Smooth muscle cell (in vitro differentiated cells): Measurements from ENCODE around the gene AREL1. TPM values are rescaled to one million over a fixed set of nuclear protein-coding genes. Genes with fewer than 3 reads are reported as not detected.

Source experiments
- DNase-seq: peaks from one replicate; lab custom pipeline; 2025; ENCODE audit not compliant: unreplicated experiment; lab: John Stamatoyannopoulos, UW
- H2AFZ ChIP-seq: fragments of 200-600 bp; sonication (generic); 2 replicates; pipeline ENCODE4 v1.6.0; 2016; ENCODE audit warnings: antibody characterized with exemption, low read depth, mild to moderate bottlenecking
- H3F3A ChIP-seq: fragments of 200-600 bp; sonication (generic); 2 replicates; pipeline ENCODE4 v1.6.0; 2017; ENCODE audit warnings: antibody characterized with exemption, low read depth
- H3K27ac ChIP-seq: fragments of 200-600 bp; sonication (generic); 2 replicates; pipeline ENCODE4 v1.5.1; 2016; ENCODE audit warnings: low read depth, mild to moderate bottlenecking
- H3K27me3 ChIP-seq: fragments of 200-600 bp; sonication (generic); 2 replicates; pipeline ENCODE4 v1.6.1; 2016; ENCODE audit warnings: low read depth, mild to moderate bottlenecking
- H3K36me3 ChIP-seq: fragments of 200-600 bp; sonication (generic); 2 replicates; pipeline ENCODE4 v1.5.1; 2016; ENCODE audit warnings: low read depth
- H3K4me1 ChIP-seq: fragments of 200-600 bp; sonication (generic); 2 replicates; pipeline ENCODE4 v1.5.1; 2016; ENCODE audit warnings: low read depth
- H3K4me2 ChIP-seq: fragments of 200-600 bp; sonication (generic); 2 replicates; pipeline ENCODE4 v1.6.0; 2016; ENCODE audit warnings: mild to moderate bottlenecking
- H3K4me3 ChIP-seq: fragments of 200-600 bp; sonication (generic); 2 replicates; pipeline ENCODE4 v1.5.1; 2016; ENCODE audit warnings: mild to moderate bottlenecking
- H3K79me2 ChIP-seq: fragments of 200-600 bp; sonication (generic); 2 replicates; pipeline ENCODE4 v1.6.0; 2016; ENCODE audit warnings: low read depth, mild to moderate bottlenecking
- H3K9ac ChIP-seq: fragments of 200-600 bp; sonication (generic); 2 replicates; pipeline ENCODE4 v1.6.0; 2016; ENCODE audit warnings: low read depth
- H3K9me3 ChIP-seq: fragments of 200-600 bp; sonication (generic); replicated peaks from 2 replicates; pipeline ENCODE4 v1.5.1; 2016; ENCODE audit warnings: low read depth
- H4K20me1 ChIP-seq: fragments of 200-600 bp; sonication (generic); 2 replicates; pipeline ENCODE4 v1.6.0; 2016; ENCODE audit warnings: low read depth
- CTCF ChIP-seq: fragments of 200-600 bp; sonication (generic); IDR thresholded peaks from 2 replicates; pipeline ENCODE4 v1.5.1; 2017; ENCODE audit warnings: borderline replicate concordance, mild to moderate bottlenecking, antibody characterized with exemption; ENCODE audit not compliant: insufficient read depth, poor library complexity, severe bottlenecking
- WGBS: methylation state at CpG from one replicate; pipeline ENCODE4 v1.1.7; 2016; ENCODE audit warnings: low lambda C conversion rate; 5-methylcytosine and 5-hydroxymethylcytosine counted together
- polyA plus RNA-seq: library from polyadenylated mRNA; unstranded; fragments of >200 nt; fragmentation: Nextera tagmentation; extraction: Ambion mirVana; gene quantifications from 2 replicates; pipeline ENCODE4 v1.2.1, GENCODE V29; 2016
- total RNA-seq: library from RNA; depleted of rRNA; stranded (reverse); fragments of >200 nt; gene quantifications from 2 replicates; pipeline ENCODE4 v1.2.3, GENCODE V29; 2014

The AREL1 gene
- total and polyA plus RNA-seq, 2 experiments from 2014 or later: 9.4 to 33.5 TPM

- peaks cover 6% of the 10 kb centered on the region for H3K4me1 ChIP-seq
- no peak overlapping the region for H3K9ac ChIP-seq
- DNase-seq: no peak
- no peaks in the 10 kb centered on the region for H3K36me3 ChIP-seq
- WGBS: 95% methylated on average over 1 of the region's 1 CpG
- H3K4me2 ChIP-seq: peak overlapping the region; percentile 39
- H3K79me2 ChIP-seq: no peaks in the 10 kb centered on the region
- H3K4me3 ChIP-seq: no peak overlapping the region
- TF ChIP-seq CTCF: no peak
- H3K9me3 ChIP-seq: no peaks in the 10 kb centered on the region
- peaks cover 14% of the 10 kb centered on the region for H3F3A ChIP-seq
- H3K27ac ChIP-seq: no peak overlapping the region
- no peaks in the 10 kb centered on the region for H3K27me3 ChIP-seq
- no peak overlapping the region for H2AFZ ChIP-seq
- no peaks in the 10 kb centered on the region for H4K20me1 ChIP-seq
Observed at GRCh38 chr14:74658535-74659131, 54.2 kb downstream of the AREL1 start.

GRCh38 chr14:74656964-74657363 lies 55.9 kb downstream of the AREL1 start:
- Histone ChIP-seq H3K4me3 (no peak overlapping the region), H3K4me1 (peaks cover 6% of the 10 kb centered on the region), H3K27me3 (no peaks in the 10 kb centered on the region), H3K36me3 (no peaks in the 10 kb centered on the region), H3K4me2 (no peak overlapping the region), H3F3A (peaks cover 14% of the 10 kb centered on the region), H3K9me3 (no peaks in the 10 kb centered on the region), H3K79me2 (no peaks in the 10 kb centered on the region), H3K9ac (no peak overlapping the region), H3K27ac (peak overlapping the region; percentile 79), H4K20me1 (no peaks in the 10 kb centered on the region), H2AFZ (no peak overlapping the region)
- 93% methylated on average over 3 of the region's 3 CpGs for WGBS
- TF ChIP-seq CTCF: no peak
- no peak for DNase-seq

- no peak overlapping the region for H2AFZ ChIP-seq
- no peak for TF ChIP-seq CTCF
- WGBS: 48% methylated on average over 2 of the region's 2 CpGs
- H3K27ac ChIP-seq: peak overlapping the region; percentile 79
- peak overlapping the region; percentile 48 for H3K4me2 ChIP-seq
- no peaks in the 10 kb centered on the region for H3K9me3 ChIP-seq
- peaks cover 14% of the 10 kb centered on the region for H3F3A ChIP-seq
- H3K27me3 ChIP-seq: no peaks in the 10 kb centered on the region
- no peak overlapping the region for H3K4me3 ChIP-seq
- H3K9ac ChIP-seq: no peak overlapping the region
- H4K20me1 ChIP-seq: no peaks in the 10 kb centered on the region
- H3K79me2 ChIP-seq: no peaks in the 10 kb centered on the region
- DNase-seq: no peak
- H3K4me1 ChIP-seq: peaks cover 6% of the 10 kb centered on the region
- no peaks in the 10 kb centered on the region for H3K36me3 ChIP-seq
Observed at GRCh38 chr14:74655599-74656395, 57.1 kb downstream of the AREL1 start.
